H1 (cell line): ENCODE results near the gene CASP8AP2. TPM values are rescaled to one million over a fixed set of nuclear protein-coding genes. Genes with fewer than 3 reads are reported as not detected.

ENCODE experiments used
- CTCF ChIA-PET: fragments of 300-600 bp; sonication (Branson Sonifier 250); formaldehyde crosslinking; loops from one replicate; lab custom pipeline; 2021; ENCODE audit not compliant: partially characterized antibody; lab: Charles Lee
- POLR2A ChIA-PET: fragments of 300-600 bp; sonication (Branson Sonifier 250); formaldehyde crosslinking; loops from one replicate; lab custom pipeline; 2021; ENCODE audit warnings: inconsistent platforms; ENCODE audit not compliant: partially characterized antibody; lab: Charles Lee
- DNase-seq, 2 experiments: peaks; one replicate each; pipeline versions ENCODE4 v3.0.0 to v3.0.0-alpha.2; 2010 to 2022; ENCODE audit warnings: low spot score in 2 of 2, low read depth in 1 of 2, mixed read lengths in 1 of 2
- FAIRE-seq: peaks from 2 replicates; lab custom pipeline; 2011; peaks lifted over from hg19 to GRCh38; lab: Jason Lieb, UNC
- H2AFZ ChIP-seq: 2 replicates; pipeline ENCODE4 v1.8.1; 2012; ENCODE audit warnings: low read length, inconsistent platforms
- H2AK5ac ChIP-seq: 2 replicates; pipeline ENCODE4 v1.6.1; 2013; ENCODE audit warnings: low read depth, low read length
- H2BK120ac ChIP-seq: replicated peaks from 2 replicates; pipeline ENCODE3; 2013; ENCODE audit warnings: low read depth, low read length, inconsistent platforms
- H2BK12ac ChIP-seq: 2 replicates; pipeline ENCODE4 v1.6.1; 2013; ENCODE audit warnings: low read depth, low read length
- H2BK15ac ChIP-seq: 2 replicates; pipeline ENCODE4 v1.6.1; 2013; ENCODE audit warnings: low read length
- H2BK20ac ChIP-seq: 2 replicates; pipeline ENCODE4 v1.6.1; 2013; ENCODE audit warnings: low read length
- H2BK5ac ChIP-seq: 2 replicates; pipeline ENCODE4 v1.6.1; 2013; ENCODE audit warnings: low read depth, low read length
- H3K14ac ChIP-seq: 2 replicates; pipeline ENCODE4 v1.6.1; 2013; ENCODE audit warnings: inconsistent platforms; ENCODE audit not compliant: insufficient read length
- H3K18ac ChIP-seq: 2 replicates; pipeline ENCODE4 v1.6.1; 2013; ENCODE audit warnings: low read length; ENCODE audit errors: extremely low read depth
- H3K23ac ChIP-seq: 2 replicates; pipeline ENCODE4 v1.6.1; 2013; ENCODE audit warnings: inconsistent platforms; ENCODE audit not compliant: insufficient read length
- H3K23me2 ChIP-seq: 2 replicates; pipeline ENCODE4 v1.6.1; 2013; ENCODE audit warnings: low read depth, low read length
- H3K27ac ChIP-seq: 2 replicates; pipeline ENCODE4 v1.6.1; 2011; ENCODE audit warnings: low read depth, low read length, inconsistent platforms
- H3K27me3 ChIP-seq, 4 experiments: replicated peaks in 1 of 4; 1 replicate in 1 of 4; 2 replicates in 3 of 4; pipeline versions ENCODE4 v1.6.1 to v1.8.1; 2011 to 2013; ENCODE audit warnings: low read length in 3 of 4, mild to moderate bottlenecking in 3 of 4, inconsistent platforms in 2 of 4, mixed read lengths in 2 of 4, moderate library complexity in 1 of 4; ENCODE audit not compliant: control insufficient read depth in 3 of 4, insufficient read depth in 3 of 4; ENCODE audit errors: extremely low read depth in 1 of 4
- H3K36me3 ChIP-seq, 4 experiments: 2 replicates each; pipeline versions ENCODE4 v1.6.1 to v1.8.1; 2011 to 2013; ENCODE audit warnings: mild to moderate bottlenecking in 4 of 4, low read length in 3 of 4, moderate library complexity in 2 of 4, control low read depth in 1 of 4, inconsistent platforms in 1 of 4; ENCODE audit not compliant: insufficient read depth in 4 of 4, control insufficient read depth in 2 of 4
- H3K4ac ChIP-seq: replicated peaks from 2 replicates; pipeline ENCODE3; 2013; ENCODE audit warnings: low read length, low read depth, mixed read lengths, inconsistent platforms; ENCODE audit not compliant: insufficient read length
- H3K4me1 ChIP-seq, 4 experiments: replicated peaks in 1 of 4; 1 replicate in 1 of 4; 2 replicates in 3 of 4; pipeline versions ENCODE4 v1.6.1 to v1.8.1; 2011 to 2013; ENCODE audit warnings: low read length in 3 of 4, inconsistent platforms in 2 of 4, mixed read lengths in 1 of 4; ENCODE audit not compliant: insufficient read depth in 4 of 4, control insufficient read depth in 3 of 4
- H3K4me2 ChIP-seq, 2 experiments: 2 replicates each; pipeline versions ENCODE4 v1.6.1 to v1.8.1; 2011 to 2013; ENCODE audit warnings: low read depth in 2 of 2, low read length in 2 of 2, control low read depth in 1 of 2, inconsistent platforms in 1 of 2, mild to moderate bottlenecking in 1 of 2; ENCODE audit not compliant: insufficient read depth in 1 of 2
- H3K4me3 ChIP-seq, 4 experiments: fragments of 200-600, 300-600 bp in 1 of 4; sonication (generic), shearing (Covaris generic), sonication (Bioruptor Twin) in 1 of 4; 2 replicates each; pipeline versions ENCODE4 v1.5.1 to v1.8.1; 2011 to 2016; ENCODE audit warnings: low read length in 4 of 4, low read depth in 3 of 4, control low read depth in 2 of 4, inconsistent platforms in 2 of 4, mild to moderate bottlenecking in 2 of 4, mixed read lengths in 1 of 4, moderate library complexity in 1 of 4; ENCODE audit not compliant: insufficient read depth in 2 of 4; ENCODE audit errors: extremely low read depth in 1 of 4
- H3K56ac ChIP-seq: replicated peaks from 2 replicates; pipeline ENCODE3; 2013; ENCODE audit warnings: low read depth, mild to moderate bottlenecking, mixed read lengths, low read length, inconsistent platforms; ENCODE audit not compliant: insufficient read length
- H3K79me1 ChIP-seq: 2 replicates; pipeline ENCODE4 v1.6.1; 2013; ENCODE audit warnings: low read depth, low read length, control low read depth
- H3K79me2 ChIP-seq, 2 experiments: 2 replicates each; pipeline versions ENCODE4 v1.6.1 to v1.8.1; 2012 to 2013; ENCODE audit warnings: low read length in 2 of 2, mild to moderate bottlenecking in 2 of 2, inconsistent platforms in 1 of 2; ENCODE audit not compliant: insufficient read depth in 2 of 2, control insufficient read depth in 1 of 2
- H3K9ac ChIP-seq, 4 experiments: replicated peaks in 1 of 4; 1 replicate in 1 of 4; 2 replicates in 3 of 4; pipeline versions ENCODE4 v1.6.1 to v1.8.1; 2011 to 2013; ENCODE audit warnings: low read depth in 3 of 4, low read length in 3 of 4, control low read depth in 2 of 4, mild to moderate bottlenecking in 2 of 4, moderate library complexity in 2 of 4, inconsistent platforms in 1 of 4; ENCODE audit errors: extremely low read depth in 1 of 4
- H3K9me3 ChIP-seq, 2 experiments: 2 replicates each; pipeline versions ENCODE4 v1.6.1 to v1.8.1; 2012 to 2013; ENCODE audit warnings: mild to moderate bottlenecking in 2 of 2, moderate library complexity in 2 of 2, control low read depth in 1 of 2, inconsistent platforms in 1 of 2, low read depth in 1 of 2, low read length in 1 of 2, mixed read lengths in 1 of 2; ENCODE audit not compliant: insufficient read depth in 2 of 2
- H4K20me1 ChIP-seq, 2 experiments: replicated peaks in 1 of 2; 2 replicates each; pipeline versions ENCODE3 to v1.8.1; 2011 to 2013; ENCODE audit warnings: inconsistent platforms in 2 of 2, low read length in 2 of 2, mild to moderate bottlenecking in 1 of 2; ENCODE audit not compliant: insufficient read depth in 2 of 2, control insufficient read depth in 1 of 2
- H4K5ac ChIP-seq: 2 replicates; pipeline ENCODE4 v1.6.1; 2013; ENCODE audit warnings: low read length, low read depth, mixed read lengths, inconsistent platforms; ENCODE audit not compliant: insufficient read length
- H4K8ac ChIP-seq: 2 replicates; pipeline ENCODE4 v1.8.0; 2013; ENCODE audit warnings: mild to moderate bottlenecking, moderate library complexity, low read length, inconsistent platforms; ENCODE audit not compliant: insufficient read depth; ENCODE audit errors: extremely low read depth
- H4K91ac ChIP-seq: replicated peaks from 2 replicates; pipeline ENCODE3; 2013; ENCODE audit warnings: low read length, mixed read lengths, inconsistent platforms; ENCODE audit not compliant: insufficient read length
- CHD2 ChIP-seq: IDR thresholded peaks from 2 replicates; pipeline ENCODE4 v1.6.1; 2012; ENCODE audit warnings: low read length, improper control_type of control experiment
- KDM1A ChIP-seq: fragments of 200-600, 300-600 bp; sonication (generic); IDR thresholded peaks from 2 replicates; pipeline ENCODE4 v1.7.1; 2016; ENCODE audit warnings: mild to moderate bottlenecking, low read length, borderline replicate concordance
- NRF1 ChIP-seq: IDR thresholded peaks from 2 replicates; pipeline ENCODE4 v1.6.1; 2011; ENCODE audit warnings: mild to moderate bottlenecking, low read depth, low read length, improper control_type of control experiment
- WGBS, 2 experiments: shearing (Covaris generic) in 1 of 2; methylation state at CpG; one replicate each; pipeline versions ENCODE4 v1.1.6 to v1.1.7; 2013 to 2015; ENCODE audit warnings: low lambda C conversion rate in 2 of 2, mixed read lengths in 2 of 2, inconsistent platforms in 1 of 2, low coverage in 1 of 2, missing lambda C conversion rate in 1 of 2; ENCODE audit not compliant: insufficient replicate concordance in 2 of 2, insufficient coverage in 1 of 2, insufficient read length in 1 of 2; ENCODE audit errors: extremely low coverage in 1 of 2, missing lambda C conversion rate in 1 of 2; 5-methylcytosine and 5-hydroxymethylcytosine counted together
- polyA plus RNA-seq, 7 experiments: library from polyadenylated mRNA; depleted of rRNA in 3 of 7; stranded (reverse) in 5 of 7; unstranded in 2 of 7; fragments of >200 nt in 5 of 7; fragments of 200-250 nt in 2 of 7; gene quantifications; 1 replicate in 5 of 7; 2 replicates in 1 of 7; 4 replicates in 1 of 7; pipeline versions ENCODE4 v1.2.1 to v1.2.3, GENCODE V29; 2011 to 2013; ENCODE audit warnings: missing spikeins in 2 of 7, mixed read lengths in 2 of 7
- total RNA-seq: library from RNA; stranded (reverse); fragmentation: NEBNext Ultra II Directional; extraction: Animal tissue kit (Norgen Biotek cat#: 25700); gene quantifications from 2 replicates; pipeline ENCODE4 v1.2.1, GENCODE V29; 2021

The CASP8AP2 gene
- total and polyA plus RNA-seq, 2 of the 8 experiments (the other 6 are each of a cell fraction or from before 2014, with no cell fraction given), result 6.9 to 32.1 TPM

GRCh38 chr6:89859744-89860143, 30.1 kb downstream of the CASP8AP2 start:
- no peak overlapping the region for H3K4me3 ChIP-seq
- H3K36me3 ChIP-seq, result peaks cover 13 to 87% (median 57%) of the 10 kb centered on the region in 4 experiments; a peak in 7 of 8 replicates
- H3K79me1 ChIP-seq, result no peaks in the 10 kb centered on the region
- H3K23me2 ChIP-seq, result no peaks in the 10 kb centered on the region
- no peaks in the 10 kb centered on the region for H4K20me1 ChIP-seq
- no peak overlapping the region for H2AFZ ChIP-seq
- ChIA-PET POLR2A (no interaction called here), CTCF (interaction anchor here (0.6 kb wide), 1 partner anchor 21 kb away, joined by 5 read pairs; no protein-coding TSS in a partner anchor)
- no peak overlapping the region for H3K23ac ChIP-seq
- no peak overlapping the region for H2BK20ac ChIP-seq
- DNase-seq (no peak), FAIRE-seq (no peak)
- H3K79me2 ChIP-seq, result no peaks in the 10 kb centered on the region
- H4K91ac ChIP-seq, result no peak overlapping the region
- H3K4me2 ChIP-seq, result no peak overlapping the region
- WGBS, 2 experiments, result 88% methylated on average over 4 of the region's 4 CpGs; no CpG with 5 or more reads in 1 of the 2 experiments
- no peak overlapping the region for H2AK5ac ChIP-seq
- no peak overlapping the region for H3K14ac ChIP-seq
- H2BK120ac ChIP-seq, result no peak overlapping the region
- no peak overlapping the region for H2BK15ac ChIP-seq
- no peaks in the 10 kb centered on the region for H3K27me3 ChIP-seq
- no peak overlapping the region for H4K5ac ChIP-seq
- no peak overlapping the region for H3K4ac ChIP-seq
- H3K9me3 ChIP-seq, result no peaks in the 10 kb centered on the region
- H3K9ac ChIP-seq, result no peak overlapping the region
- no peak overlapping the region for H3K56ac ChIP-seq
- no peak overlapping the region for H3K18ac ChIP-seq
- no peak overlapping the region for H2BK12ac ChIP-seq
- no peak overlapping the region for H2BK5ac ChIP-seq
- H3K4me1 ChIP-seq, result no peaks in the 10 kb centered on the region
- H3K27ac ChIP-seq, result no peak overlapping the region
- no peak for TF ChIP-seq CHD2
- no peak for TF ChIP-seq KDM1A
- TF ChIP-seq NRF1, result no peak
- H4K8ac ChIP-seq, result no peak overlapping the region
